CD4-positive, alpha-beta memory T cell (primary cell): ENCODE results near the gene NPHP4. TPM values are rescaled to one million over a fixed set of nuclear protein-coding genes. Genes with fewer than 3 reads are reported as not detected.

Source experiments
- CTCF ChIA-PET: fragments of 350-600 bp; sonication (Branson Sonifier 250); formaldehyde crosslinking; loops from one replicate; lab custom pipeline; 2021; ENCODE audit warnings: inconsistent platforms; ENCODE audit not compliant: partially characterized antibody; lab: Charles Lee
- POLR2A ChIA-PET: fragments of 350-600 bp; sonication (Branson Sonifier 250); formaldehyde crosslinking; loops from one replicate; lab custom pipeline; 2021; ENCODE audit not compliant: partially characterized antibody; lab: Charles Lee
- DNase-seq, 5 donors: peaks; one replicate each; pipeline versions ENCODE4 v3.0.0 to v3.0.0-alpha.2; 2020 to 2022; ENCODE audit warnings: mixed read lengths in 1 of 5
- H3K27ac ChIP-seq: one replicate; pipeline ENCODE4 v1.7.0; 2013; ENCODE audit warnings: low read depth, low read length
- H3K27me3 ChIP-seq: 2 replicates; pipeline ENCODE4 v1.7.0; 2013; ENCODE audit warnings: mild to moderate bottlenecking, low read length, moderate library complexity; ENCODE audit not compliant: insufficient read depth
- H3K36me3 ChIP-seq: 2 replicates; pipeline ENCODE4 v1.7.0; 2013; ENCODE audit warnings: mild to moderate bottlenecking, low read length, moderate library complexity; ENCODE audit not compliant: insufficient read depth
- H3K4me1 ChIP-seq: 2 replicates; pipeline ENCODE4 v1.7.0; 2013; ENCODE audit warnings: mild to moderate bottlenecking, low read length, moderate library complexity; ENCODE audit not compliant: insufficient read depth
- H3K4me3 ChIP-seq, 2 donors: one replicate each; pipeline ENCODE4 v1.7.0; 2013; ENCODE audit warnings: low read length in 2 of 2, mild to moderate bottlenecking in 1 of 2
- H3K9me3 ChIP-seq, 2 donors: one replicate each; pipeline ENCODE4 v1.7.0; 2013; ENCODE audit warnings: low read length in 2 of 2, control low read depth in 1 of 2; ENCODE audit not compliant: control insufficient read depth in 1 of 2
- H3K27ac Mint-ChIP-seq, 7 donors: one replicate each; pipeline ENCODE4 v1.8.0; 2020 to 2021; ENCODE audit warnings: mixed read lengths in 7 of 7, mild to moderate bottlenecking in 6 of 7, inconsistent platforms in 3 of 7, moderate library complexity in 3 of 7
- H3K27me3 Mint-ChIP-seq, 2 donors: one replicate each; pipeline ENCODE4 v1.8.0; 2020 to 2021; ENCODE audit warnings: mixed read lengths in 2 of 2
- H3K36me3 Mint-ChIP-seq, 2 donors: one replicate each; pipeline ENCODE4 v1.8.0; 2020 to 2021; ENCODE audit warnings: mixed read lengths in 2 of 2, inconsistent platforms in 1 of 2, mild to moderate bottlenecking in 1 of 2
- H3K4me1 Mint-ChIP-seq, 4 donors: one replicate each; pipeline ENCODE4 v1.8.0; 2020 to 2021; ENCODE audit warnings: mixed read lengths in 4 of 4, mild to moderate bottlenecking in 1 of 4
- H3K4me3 Mint-ChIP-seq, 8 donors: one replicate each; pipeline ENCODE4 v1.8.0; 2020 to 2021; ENCODE audit warnings: mixed read lengths in 8 of 8, mild to moderate bottlenecking in 7 of 8, moderate library complexity in 6 of 8, inconsistent platforms in 3 of 8
- H3K9me3 Mint-ChIP-seq, 8 donors: one replicate each; pipeline ENCODE4 v1.8.0; 2020 to 2021; ENCODE audit warnings: mixed read lengths in 8 of 8, mild to moderate bottlenecking in 5 of 8, inconsistent platforms in 3 of 8, moderate library complexity in 1 of 8
- intact Hi-C: fragments of 100-400 bp; cut with micrococcal nuclease; formaldehyde crosslinking; loops from one replicate; pipeline ENCODE4 v1.15.1; 2023
- polyA plus RNA-seq, 2 donors: library from polyadenylated mRNA; unstranded; fragments of 300-500 nt; fragmentation: Illumina TruSeq; gene quantifications; one replicate each; pipeline ENCODE4 v1.2.3, GENCODE V29; 2021
- total RNA-seq, 2 experiments: library from RNA; stranded (reverse); gene quantifications; one replicate each; pipeline ENCODE4 v1.2.3, GENCODE V29; 2021

Gene NPHP4
- total and polyA plus RNA-seq, 4 experiments from 2014 or later, result 1.0 to 9.6 (median 4.3) TPM

DNA sequence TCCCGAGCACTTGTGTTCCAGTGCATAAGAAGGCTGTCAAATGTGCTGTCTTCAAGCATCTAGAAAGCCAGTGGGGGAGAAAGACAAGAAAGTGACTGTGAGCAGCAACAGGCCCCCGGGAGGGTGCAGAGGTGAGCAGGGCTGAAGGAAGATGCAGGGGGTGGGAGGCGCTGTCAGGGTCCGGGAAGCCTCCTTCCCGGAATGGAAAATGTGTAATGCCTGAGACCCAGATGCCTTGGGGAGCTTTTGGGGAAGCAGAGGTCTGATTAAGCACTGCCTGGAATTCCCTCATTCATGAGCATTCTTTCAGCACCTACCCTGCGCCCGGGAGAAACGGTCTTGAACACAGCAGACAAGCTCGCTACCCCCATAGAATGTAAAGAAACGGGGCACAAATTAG lies 1.3 kb downstream of the NPHP4 start:
- Histone ChIP-seq H3K36me3 (no peaks in the 10 kb centered on the region), H3K4me3 (peak overlapping the region; percentile 26 to 92), H3K27ac (peak overlapping the region; percentile 96), H3K9me3 (no peaks in the 10 kb centered on the region), H3K27me3 (no peaks in the 10 kb centered on the region), H3K4me1 (peaks cover 33% of the 10 kb centered on the region)
- Mint-ChIP-seq H3K36me3 (peaks cover 0 to 17% of the 10 kb centered on the region in 2 donors), H3K4me1 (peaks cover 13 to 39% (median 29%) of the 10 kb centered on the region in 4 donors), H3K9me3 (peaks cover 0 to 3% (median 0%) of the 10 kb centered on the region in 8 donors), H3K27ac (peak overlapping the region; percentile 84 to 96 (median 95)), H3K27me3 (no peaks in the 10 kb centered on the region), H3K4me3 (peak overlapping the region; percentile 83 to 98 (median 92))
- CTCF ChIA-PET, result no interaction called here
- intact Hi-C loops, result loop anchor here (5.0 kb wide), 3 partner anchors 256 to 796 kb away; partner anchors contain the start of genes ACOT7 and CAMTA1
- POLR2A ChIA-PET, result interaction anchor here (1.4 to 6.1 kb wide), 2 partner anchors 11 to 36 kb away, joined by 4 to 179 read pairs; no protein-coding TSS in a partner anchor
- no peak for DNase-seq

- Mint-ChIP-seq H3K9me3 (peaks cover 0 to 3% (median 0%) of the 10 kb centered on the region in 8 donors), H3K4me3 (peak overlapping the region in 4 of 8 donors; percentile 32 to 98 (median 56)), H3K4me1 (peaks cover 12 to 33% (median 22%) of the 10 kb centered on the region in 4 donors), H3K36me3 (peaks cover 0 to 17% of the 10 kb centered on the region in 2 donors), H3K27ac (peak overlapping the region in 1 of 7 donors; percentile 93), H3K27me3 (no peaks in the 10 kb centered on the region)
- DNase-seq, result no peak
- Histone ChIP-seq H3K27me3 (no peaks in the 10 kb centered on the region), H3K27ac (no peak overlapping the region), H3K36me3 (no peaks in the 10 kb centered on the region), H3K9me3 (no peaks in the 10 kb centered on the region), H3K4me3 (no peak overlapping the region), H3K4me1 (peaks cover 22% of the 10 kb centered on the region)
- POLR2A ChIA-PET, result interaction anchor here (6.1 kb wide), 1 partner anchor 37 kb away, joined by 179 read pairs; no protein-coding TSS in a partner anchor
- CTCF ChIA-PET, result no interaction called here
- intact Hi-C loops, result loop anchor here (5.0 kb wide), 3 partner anchors 258 to 798 kb away; partner anchors contain the start of genes ACOT7 and CAMTA1
These were observed 2.4 kb downstream of the NPHP4 start for GRCh38 chr1:5989731-5990271.

DNA sequence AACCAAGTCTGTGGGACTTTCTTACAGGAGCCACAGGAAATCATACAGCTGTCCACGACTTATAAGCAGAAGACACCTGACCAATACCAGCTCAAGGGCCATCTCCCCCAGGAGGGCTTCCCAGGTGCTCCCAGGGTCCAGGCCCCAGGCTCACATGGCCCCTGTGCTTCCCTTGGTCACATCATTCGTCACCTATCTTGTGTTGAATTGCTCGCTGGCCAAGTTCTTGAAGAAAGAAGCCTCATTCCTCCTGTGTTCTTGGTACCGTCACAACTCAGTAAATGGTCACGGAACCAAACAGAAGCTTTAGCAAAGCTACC lies 3.0 kb downstream of the NPHP4 start:
- H3K27ac ChIP-seq, result no peak overlapping the region
- Mint-ChIP-seq H3K9me3 (peaks cover 0 to 3% (median 0%) of the 10 kb centered on the region in 8 donors), H3K4me3 (peak overlapping the region in 5 of 8 donors; percentile 2 to 67 (median 29)), H3K27me3 (no peaks in the 10 kb centered on the region), H3K4me1 (peaks cover 9 to 27% (median 16%) of the 10 kb centered on the region in 4 donors), H3K27ac (peak overlapping the region in 1 of 7 donors; percentile 44), H3K36me3 (peaks cover 0 to 11% of the 10 kb centered on the region in 2 donors)
- ChIA-PET CTCF (no interaction called here), POLR2A (no interaction called here)
- intact Hi-C loops, result no loop called here
- H3K4me3 ChIP-seq, result no peak overlapping the region
- H3K36me3 ChIP-seq, result no peaks in the 10 kb centered on the region
- peaks cover 18% of the 10 kb centered on the region for H3K4me1 ChIP-seq
- no peaks in the 10 kb centered on the region for H3K27me3 ChIP-seq
- H3K9me3 ChIP-seq, result no peaks in the 10 kb centered on the region
- no peak for DNase-seq

DNA sequence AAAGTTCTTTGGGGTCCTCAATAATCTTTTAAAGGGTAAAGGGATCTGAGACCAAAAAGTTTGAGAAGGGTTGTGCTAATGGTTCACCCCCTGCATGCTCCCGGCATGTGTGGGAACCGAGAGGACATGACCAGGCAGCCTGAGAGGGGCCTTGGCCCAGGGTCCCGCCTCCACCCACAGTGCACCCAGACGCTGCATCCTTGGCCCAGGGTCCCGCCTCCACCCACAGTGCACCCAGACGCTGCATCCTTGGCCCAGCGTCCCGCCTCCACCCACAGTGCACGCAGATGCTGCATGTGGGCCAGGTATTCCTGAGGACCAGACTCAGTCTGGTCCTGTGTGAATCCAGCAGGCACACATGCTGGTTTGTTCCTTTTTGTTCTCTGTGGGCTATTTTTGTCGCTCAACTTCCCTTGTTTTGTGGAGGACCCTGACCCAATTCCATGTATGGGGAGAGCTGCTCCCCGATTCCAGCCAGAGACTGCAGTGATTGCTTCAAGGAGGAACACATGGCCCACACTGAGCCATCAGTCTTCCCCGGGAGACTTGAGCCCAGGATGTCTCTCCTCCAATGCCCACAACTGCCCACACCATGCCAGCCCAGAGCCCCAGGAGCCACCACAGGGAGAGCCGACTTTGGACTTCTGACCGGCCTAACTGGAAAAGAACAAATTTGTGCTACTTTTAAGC lies 3.5 kb downstream of the NPHP4 start:
- DNase-seq, result no peak
- Histone ChIP-seq H3K4me1 (peaks cover 13% of the 10 kb centered on the region), H3K27ac (no peak overlapping the region), H3K36me3 (no peaks in the 10 kb centered on the region), H3K27me3 (no peaks in the 10 kb centered on the region), H3K4me3 (no peak overlapping the region), H3K9me3 (no peaks in the 10 kb centered on the region)
- ChIA-PET POLR2A (no interaction called here), CTCF (no interaction called here)
- H3K27me3 Mint-ChIP-seq, result no peaks in the 10 kb centered on the region
- peaks cover 0 to 3% (median 0%) of the 10 kb centered on the region in 8 donors for H3K9me3 Mint-ChIP-seq
- peak overlapping the region in 2 of 8 donors; percentile 23 to 43 for H3K4me3 Mint-ChIP-seq
- H3K36me3 Mint-ChIP-seq, result peaks cover 0 to 10% of the 10 kb centered on the region in 2 donors
- intact Hi-C loops, result no loop called here
- peak overlapping the region in 1 of 7 donors; percentile 44 for H3K27ac Mint-ChIP-seq
- peaks cover 5 to 22% (median 12%) of the 10 kb centered on the region in 4 donors for H3K4me1 Mint-ChIP-seq

- Histone ChIP-seq H3K27me3 (no peaks in the 10 kb centered on the region), H3K36me3 (no peaks in the 10 kb centered on the region), H3K9me3 (no peaks in the 10 kb centered on the region), H3K4me1 (peaks cover 4% of the 10 kb centered on the region), H3K4me3 (no peak overlapping the region), H3K27ac (no peak overlapping the region)
- Mint-ChIP-seq H3K4me3 (no peak overlapping the region), H3K4me1 (peaks cover under 1 to 5% (median 4%) of the 10 kb centered on the region in 4 donors), H3K27me3 (no peaks in the 10 kb centered on the region), H3K9me3 (no peaks in the 10 kb centered on the region), H3K27ac (no peak overlapping the region), H3K36me3 (peaks cover 0 to 4% of the 10 kb centered on the region in 2 donors)
- POLR2A ChIA-PET, result no interaction called here
- intact Hi-C loops, result no loop called here
- CTCF ChIA-PET, result no interaction called here
- DNase-seq, result no peak
These were observed 6.2 kb downstream of the NPHP4 start for GRCh38 chr1:5986018-5986417.

GRCh38 chr1:5985250-5985649 lies 7.0 kb downstream of the NPHP4 start:
- Mint-ChIP-seq H3K36me3 (peaks cover 0 to 3% of the 10 kb centered on the region in 2 donors), H3K4me3 (no peak overlapping the region), H3K27ac (no peak overlapping the region), H3K4me1 (peaks cover 0 to 2% (median under 1%) of the 10 kb centered on the region in 4 donors), H3K9me3 (no peaks in the 10 kb centered on the region), H3K27me3 (no peaks in the 10 kb centered on the region)
- ChIA-PET CTCF (interaction anchor here (1.1 kb wide), 1 partner anchor 45 kb away, joined by 3 read pairs; no protein-coding TSS in a partner anchor), POLR2A (interaction anchor here (0.8 kb wide), 1 partner anchor 17 kb away, joined by 3 read pairs; no protein-coding TSS in a partner anchor)
- no peak for DNase-seq
- Histone ChIP-seq H3K27ac (no peak overlapping the region), H3K36me3 (no peaks in the 10 kb centered on the region), H3K4me3 (no peak overlapping the region), H3K4me1 (no peaks in the 10 kb centered on the region), H3K9me3 (no peaks in the 10 kb centered on the region), H3K27me3 (no peaks in the 10 kb centered on the region)
- intact Hi-C loops, result no loop called here
